GM21576 (cell line): Measurements from ENCODE around the gene FAM161B.
"Not testable (repeated sequence)": the region's sequence is repeated elsewhere in the genome, so short reads cannot be mapped to it uniquely, and the experiment has no call there.

Experiments
- ATAC-seq: cut with Tn5 transposase; IDR thresholded peaks from one replicate; pipeline ENCODE4 v1.9.1; 2021; ENCODE audit warnings: mild to moderate bottlenecking, moderate library complexity; ENCODE audit not compliant: unreplicated experiment

The FAM161B gene

DNA sequence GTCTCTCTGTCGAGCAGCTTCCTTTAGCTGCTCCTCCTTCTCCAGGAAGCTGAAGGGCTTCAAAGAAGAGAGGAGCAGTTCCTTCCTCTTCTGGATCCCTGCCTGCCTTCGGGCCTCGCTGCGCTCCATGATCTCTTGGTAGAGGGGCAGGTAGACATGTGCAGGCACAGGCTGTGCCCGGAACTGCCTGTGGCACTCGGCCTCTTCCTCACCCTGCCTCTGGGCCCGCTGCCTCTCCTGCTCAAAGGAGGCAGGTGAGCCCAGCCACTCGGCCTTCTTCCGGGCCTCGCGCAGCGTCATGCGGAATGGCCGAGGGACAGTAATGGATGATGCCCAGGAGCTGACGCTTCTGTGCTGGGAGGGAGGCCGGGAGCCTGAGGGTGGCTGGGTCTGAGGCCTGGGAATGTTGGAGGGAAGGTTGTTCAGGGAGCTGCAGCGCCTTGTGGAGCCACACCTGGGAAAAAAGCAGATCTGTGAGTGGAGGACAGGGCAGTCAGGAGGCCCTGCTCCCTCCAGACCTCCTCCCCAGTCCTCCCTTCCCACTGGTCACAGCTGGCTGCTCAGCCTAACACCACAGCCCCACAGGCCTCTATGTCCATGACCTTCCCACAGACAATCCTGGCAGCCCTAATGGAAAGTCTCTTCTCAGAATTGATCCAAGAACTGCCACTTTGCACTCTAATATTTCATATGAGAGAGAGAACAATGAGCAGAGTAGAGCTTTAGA is 5.3 kb downstream of the FAM161B start:
- ATAC-seq: no peak

DNA sequence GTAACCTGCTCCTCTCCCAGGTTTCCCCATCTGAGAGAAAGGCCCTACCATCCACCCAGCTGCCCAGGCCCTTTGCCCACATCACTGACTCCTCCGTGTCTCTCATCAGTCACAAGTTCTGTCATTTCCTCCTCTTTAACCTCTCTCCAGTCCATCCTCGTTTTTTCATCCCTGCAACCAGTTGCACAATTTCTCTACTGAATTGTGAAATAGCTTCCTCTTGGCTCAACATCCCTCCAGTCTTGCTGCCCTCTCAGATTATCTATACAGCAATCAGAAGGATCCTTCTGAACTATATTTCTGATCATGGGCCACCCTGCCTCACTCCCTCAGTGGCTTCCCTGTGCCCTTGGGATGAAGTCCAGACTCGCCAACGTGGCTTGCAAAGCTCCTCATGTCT is 6.8 kb downstream of the FAM161B start:
- no peak for ATAC-seq

DNA sequence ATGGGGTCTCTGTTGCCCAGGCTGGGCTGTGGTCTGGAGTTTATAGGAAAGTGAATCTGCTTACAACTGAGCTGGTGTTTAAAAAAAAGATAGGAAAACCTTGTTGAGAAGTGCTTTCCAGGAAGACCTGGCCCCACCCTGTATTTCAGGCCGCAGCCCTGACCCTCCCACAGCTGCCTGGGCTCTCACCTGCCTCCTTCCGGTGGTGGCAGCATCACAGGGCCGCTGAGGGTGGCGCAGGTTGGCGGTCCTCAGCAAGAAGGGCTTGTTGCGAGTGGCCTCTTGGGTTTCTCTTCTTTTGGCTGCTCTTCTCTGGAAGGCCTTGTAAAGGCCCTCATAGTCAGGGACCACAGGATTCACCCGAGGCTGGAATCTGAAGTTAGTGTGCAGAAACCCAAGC is 7.7 kb downstream of the FAM161B start:
- ATAC-seq: no peak

DNA sequence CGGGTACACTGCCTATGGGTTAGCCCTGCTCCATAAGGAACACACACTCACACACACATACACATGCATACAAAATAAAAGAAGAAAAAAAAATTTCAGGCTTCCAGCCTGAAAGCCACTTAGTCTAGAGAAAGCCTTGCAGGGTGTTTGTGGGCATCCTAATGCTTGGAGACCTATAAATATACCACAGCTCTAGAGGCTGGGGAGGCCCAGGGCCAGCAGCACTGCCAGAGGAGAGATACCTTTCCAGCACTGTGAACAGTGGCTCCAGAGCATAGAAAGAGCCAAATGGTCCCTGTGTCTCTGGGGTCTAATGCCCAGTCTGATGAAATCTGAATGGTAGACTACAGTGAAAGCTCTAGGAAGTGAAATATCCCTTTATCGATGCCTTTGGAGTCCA is 12.9 kb downstream of the FAM161B start:
- no peak for ATAC-seq

DNA sequence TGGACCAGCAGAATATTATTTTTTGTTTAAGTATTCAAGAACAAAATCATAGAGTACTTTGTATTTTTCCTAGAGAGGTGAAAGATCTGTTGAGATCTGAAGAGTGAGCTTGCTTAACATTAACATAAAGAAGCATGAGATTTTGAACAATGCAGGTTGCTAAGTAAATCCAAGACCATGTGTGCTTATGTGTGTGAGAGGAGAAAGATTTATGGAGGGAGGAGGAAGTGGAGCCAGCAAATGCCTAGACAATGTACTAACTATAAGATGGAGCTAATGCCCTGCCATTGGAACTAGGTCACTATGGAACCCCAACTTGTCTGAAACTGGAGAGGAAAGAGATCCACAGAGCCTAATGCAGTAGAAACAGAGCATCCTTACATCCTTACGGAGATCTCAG is 13.3 kb downstream of the FAM161B start:
- ATAC-seq: no peak

DNA sequence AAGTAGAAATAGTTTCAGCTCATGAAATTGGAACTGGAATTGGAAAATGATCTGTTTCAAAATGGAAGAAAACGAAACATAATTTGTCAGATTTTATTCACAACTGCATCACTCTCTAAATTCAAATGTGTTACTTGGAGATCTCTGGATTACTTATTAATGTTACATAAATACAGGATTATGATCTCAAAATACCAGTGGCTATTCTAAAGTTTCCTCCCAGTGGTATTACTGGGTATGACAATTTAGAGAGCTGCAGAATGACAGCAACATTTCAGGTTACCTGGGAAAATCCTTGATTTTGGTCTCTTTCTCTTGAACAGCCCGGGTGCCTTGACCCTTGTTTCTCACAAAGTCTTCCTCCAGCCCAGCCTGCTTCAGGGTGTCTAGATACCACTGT is 14.2 kb downstream of the FAM161B start:
- no peak for ATAC-seq

DNA sequence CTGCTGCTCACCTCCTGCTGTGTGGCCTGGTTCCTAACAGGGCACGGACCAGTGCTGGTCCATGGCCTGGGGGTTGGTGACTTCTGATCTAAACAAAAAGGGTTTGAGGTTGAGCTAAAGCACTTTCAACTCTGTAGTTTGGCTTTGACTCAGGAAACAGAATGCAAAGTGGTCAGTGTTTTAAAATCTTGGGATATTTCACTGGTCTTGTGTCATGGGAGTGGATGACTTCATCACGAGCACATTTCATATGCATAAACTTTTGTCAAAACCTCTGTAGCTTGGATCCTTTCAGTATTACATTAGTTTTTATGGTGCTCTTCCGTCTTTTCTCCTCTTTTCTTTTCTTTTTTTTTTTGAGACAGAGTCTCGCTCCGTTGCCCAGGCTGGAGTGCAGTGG is 25.6 kb downstream of the FAM161B start:
- no peak for ATAC-seq

DNA sequence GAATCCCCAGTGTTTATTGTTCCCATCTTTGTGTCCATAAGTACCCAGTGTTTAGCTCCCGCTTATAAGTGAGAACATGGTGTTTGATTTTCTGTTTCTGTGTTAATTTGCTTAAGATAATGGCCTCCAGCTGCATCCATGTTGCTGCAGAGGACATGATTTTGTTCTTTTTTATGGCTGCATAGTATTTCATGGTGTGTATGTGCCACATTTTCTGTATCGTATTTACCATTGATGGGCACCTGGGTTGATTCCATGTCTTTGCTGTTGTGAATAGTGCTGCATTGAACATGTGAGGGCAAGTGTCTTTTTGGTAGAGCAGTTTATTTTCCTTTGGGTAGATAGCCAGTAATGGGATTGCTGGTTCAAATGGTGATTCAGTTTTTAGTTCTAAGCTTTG is 30.4 kb downstream of the FAM161B start:
- ATAC-seq: not testable (repeated sequence)

DNA sequence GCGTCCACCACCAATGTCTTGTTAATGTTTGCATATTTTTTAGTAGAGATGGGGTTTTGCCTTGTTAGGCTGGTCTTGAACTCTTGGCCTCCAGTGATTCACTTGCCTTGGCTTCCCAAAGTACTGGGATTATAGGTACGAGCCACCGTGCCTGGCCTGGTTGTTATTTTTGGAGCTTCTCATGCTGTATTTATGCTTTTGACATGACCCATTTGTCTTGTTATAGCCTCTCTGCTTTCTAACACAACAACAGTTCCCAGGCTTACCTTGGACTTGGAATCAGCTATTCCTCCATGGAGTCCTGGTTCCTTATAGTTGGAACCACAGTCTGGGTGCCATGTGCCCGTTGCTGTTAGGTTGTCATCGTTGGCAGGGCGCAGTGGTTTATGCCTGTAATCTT is 33.6 kb downstream of the FAM161B start:
- no peak for ATAC-seq

DNA sequence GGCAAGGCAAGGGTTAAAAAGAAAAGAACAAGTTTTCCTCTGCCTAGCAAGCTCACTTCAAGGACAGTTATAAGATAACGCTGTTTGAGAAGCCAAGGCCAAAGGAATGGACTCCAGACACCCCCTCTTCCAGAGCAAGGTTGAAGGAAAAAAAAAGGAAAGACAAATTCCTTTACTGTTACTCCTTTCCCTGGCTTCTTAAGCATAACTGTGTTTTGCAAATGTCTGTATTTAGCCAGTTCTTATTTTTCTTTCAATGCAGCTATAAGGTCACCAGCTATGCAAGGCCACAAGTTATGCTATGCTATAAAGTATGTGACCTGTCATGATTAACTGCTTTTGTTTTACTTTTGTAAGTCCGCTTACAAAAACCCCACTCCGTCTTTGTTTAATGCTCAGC is 36.6 kb downstream of the FAM161B start:
- no peak for ATAC-seq

DNA sequence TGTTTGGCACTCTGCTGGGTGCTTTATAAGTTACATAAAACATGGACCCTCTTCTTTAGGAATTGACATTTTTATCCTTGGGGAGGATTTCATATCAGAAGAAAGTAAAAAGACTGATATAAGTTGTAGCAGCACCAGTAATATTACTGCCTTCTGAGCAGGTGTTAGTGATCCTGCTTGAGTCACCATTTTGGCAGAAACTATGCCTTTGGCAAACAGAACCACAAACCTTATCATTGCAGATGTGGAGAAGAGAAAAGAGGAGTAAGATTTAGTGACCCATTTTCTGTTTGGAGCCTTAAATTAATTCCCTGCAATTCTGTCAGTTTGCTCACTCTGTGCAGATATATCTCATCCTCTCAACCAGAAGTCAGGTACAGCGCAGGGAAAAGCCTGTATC is 40.2 kb downstream of the FAM161B start:
- ATAC-seq: no peak

DNA sequence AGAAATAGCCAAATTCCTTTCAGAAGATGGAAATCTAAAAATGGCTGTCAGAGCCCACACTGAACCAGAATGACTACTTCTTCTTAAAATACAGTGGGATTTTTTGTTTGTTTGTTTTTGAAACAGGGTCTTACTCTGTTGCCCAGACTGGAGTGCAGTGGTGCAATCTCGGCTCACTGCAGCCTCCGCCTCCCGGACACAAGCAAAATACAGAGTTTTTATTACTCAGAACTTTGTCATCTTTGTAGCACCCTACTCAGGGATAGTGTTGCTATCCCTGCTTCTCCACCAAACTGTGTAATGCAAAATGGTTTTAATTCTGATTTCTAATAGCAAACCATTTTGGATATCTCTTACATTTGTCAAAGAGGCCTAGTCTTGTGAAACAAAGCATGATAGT is 46.9 kb downstream of the FAM161B start:
- no peak for ATAC-seq

DNA sequence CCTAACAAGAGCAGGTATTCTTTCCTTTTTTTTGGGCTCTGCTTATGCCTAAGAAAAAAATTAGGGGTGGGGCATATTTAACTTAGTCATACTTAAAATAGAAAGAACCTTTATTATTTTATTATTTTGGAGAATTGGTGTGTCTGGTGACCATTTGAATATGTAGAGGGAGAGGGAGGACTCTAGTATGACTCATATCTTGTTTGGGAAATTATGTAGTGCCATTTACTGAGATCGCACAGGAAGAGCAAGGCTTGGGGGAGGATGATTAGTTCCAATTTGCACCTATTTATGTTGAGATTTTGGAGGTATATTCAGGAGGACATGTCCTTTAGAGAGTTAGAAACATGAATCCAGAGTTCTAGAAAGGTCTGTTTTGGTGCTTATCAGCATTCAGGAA is 53.4 kb downstream of the FAM161B start:
- no peak for ATAC-seq

DNA sequence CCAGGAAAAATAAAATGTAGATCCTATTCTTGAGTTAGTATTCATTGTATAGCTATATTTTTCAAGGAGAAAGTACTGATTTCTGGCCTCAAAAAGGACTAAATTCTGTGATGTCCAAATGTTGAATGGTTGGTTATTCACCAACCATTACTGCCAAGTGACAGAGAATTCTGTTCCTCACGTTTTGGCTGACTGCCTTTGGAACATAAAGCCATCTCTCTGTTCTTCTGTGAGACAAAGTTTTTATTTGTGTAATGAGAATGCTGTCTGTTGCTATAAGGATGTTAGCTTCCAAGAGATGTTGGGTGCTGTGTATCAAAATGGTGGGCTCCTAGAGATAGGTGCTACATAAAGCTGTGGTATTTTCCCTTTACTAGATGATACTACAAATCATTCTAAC is 54.0 kb downstream of the FAM161B start:
- ATAC-seq: no peak

DNA sequence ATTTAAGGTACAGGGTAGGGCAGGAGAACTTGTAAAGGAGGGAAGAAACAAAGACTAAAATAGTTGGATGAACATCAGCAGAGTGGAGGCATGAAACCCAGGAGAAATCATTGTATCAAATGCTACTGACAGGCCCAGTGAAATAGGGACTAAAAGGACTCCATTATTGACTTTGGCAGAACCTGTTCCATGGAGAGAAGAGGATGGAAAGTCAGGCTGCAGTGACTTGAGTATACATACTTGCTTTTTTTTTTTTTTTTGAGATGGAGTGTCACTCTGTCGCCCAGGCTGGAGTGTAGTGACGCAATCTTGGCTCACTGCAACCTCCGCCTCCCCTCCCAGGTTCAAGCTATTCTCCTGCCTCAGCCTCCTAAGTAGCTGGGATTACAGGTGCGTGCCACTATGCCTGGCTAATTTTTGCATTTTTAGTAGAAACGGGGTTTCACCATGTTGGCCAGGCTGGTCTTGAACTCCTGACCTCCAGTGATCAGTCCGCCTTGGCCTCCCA is 55.7 kb downstream of the FAM161B start:
- not testable (repeated sequence) for ATAC-seq

DNA sequence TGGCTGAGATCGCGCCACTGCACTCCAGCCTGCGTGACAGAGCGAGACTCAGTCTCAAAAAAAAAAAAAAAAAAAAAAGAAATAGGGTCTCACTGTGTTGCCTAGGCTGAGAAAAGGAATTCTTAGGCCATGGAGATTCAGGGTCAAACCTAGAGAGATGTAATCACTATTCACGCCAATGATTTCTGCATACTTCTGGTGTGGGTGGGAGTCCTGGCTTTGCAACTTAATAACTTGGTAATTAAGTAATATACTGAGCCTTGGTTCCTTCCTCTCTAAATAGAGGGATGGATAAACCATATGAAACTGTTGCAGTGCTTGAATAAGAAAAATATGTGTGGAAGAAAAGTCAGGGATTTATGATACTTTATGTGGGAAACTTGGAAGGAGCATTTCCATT is 60.5 kb downstream of the FAM161B start:
- ATAC-seq: no peak

DNA sequence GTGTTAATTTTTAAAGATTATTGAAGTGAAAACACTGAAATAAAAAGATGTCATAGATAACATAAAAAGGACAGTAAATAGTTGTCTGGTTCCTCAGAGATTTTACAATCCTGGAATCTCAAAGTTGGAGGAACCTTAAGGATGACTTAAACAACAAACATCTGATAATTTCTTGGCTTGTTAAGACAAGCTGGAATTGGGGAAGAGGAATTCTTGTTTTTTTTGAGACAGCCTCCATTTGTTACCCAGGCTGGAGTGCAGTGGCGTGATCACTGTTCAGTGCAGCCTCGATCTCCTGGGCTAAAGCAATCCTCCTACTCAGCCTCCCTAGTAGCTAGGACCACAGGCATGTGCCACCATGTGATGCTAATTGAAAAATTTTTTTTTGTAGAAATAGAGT is 60.9 kb downstream of the FAM161B start:
- no peak for ATAC-seq

DNA sequence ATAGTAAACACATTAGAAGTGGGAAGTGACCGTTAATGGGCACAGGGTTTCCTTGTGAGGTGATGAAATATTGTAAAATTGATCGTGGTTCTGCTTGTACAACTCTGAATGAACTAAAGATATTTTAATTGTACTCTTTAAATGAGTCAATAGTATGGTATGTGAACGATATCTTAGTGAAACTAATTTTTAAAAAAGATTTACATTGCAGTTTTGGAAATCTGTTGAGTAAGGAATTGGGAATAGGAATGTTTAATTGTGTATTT is 61.5 kb downstream of the FAM161B start:
- no peak for ATAC-seq

DNA sequence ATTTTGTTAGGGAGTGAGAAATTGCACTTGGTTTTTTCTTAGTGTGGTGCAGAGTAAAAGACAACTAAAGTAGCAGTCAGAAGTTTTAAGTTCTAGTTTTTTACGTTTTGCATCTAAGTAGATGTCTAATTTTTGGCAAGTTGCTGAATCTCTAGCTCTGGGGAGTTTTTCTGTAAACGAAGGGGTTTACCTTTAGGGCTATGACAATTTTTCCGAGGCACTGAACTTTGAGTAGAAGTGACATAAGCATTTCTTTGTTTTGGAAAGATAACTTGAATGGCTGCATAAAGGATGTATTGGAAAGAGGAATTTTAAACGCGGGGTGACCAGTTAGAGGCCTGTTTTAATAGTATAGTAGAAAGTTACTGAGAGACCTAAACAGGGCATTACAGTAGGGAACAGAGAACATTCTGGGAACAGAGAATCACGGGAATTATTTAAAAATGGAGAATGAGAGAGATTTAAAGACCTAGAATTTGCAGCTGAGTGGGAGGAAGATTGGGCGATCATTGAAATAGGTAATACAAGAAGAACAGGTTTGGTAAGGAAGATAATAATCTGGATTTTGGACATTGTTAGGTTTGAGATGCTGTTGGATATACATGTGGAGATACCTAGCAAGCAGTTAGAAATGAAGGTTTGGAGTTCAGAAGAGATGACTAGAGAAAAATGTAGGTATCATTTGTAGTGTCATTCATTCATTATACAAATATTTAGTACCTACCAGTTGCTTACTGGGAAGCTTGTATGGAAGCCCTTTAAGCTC is 62.0 kb downstream of the FAM161B start:
- ATAC-seq: no peak

DNA sequence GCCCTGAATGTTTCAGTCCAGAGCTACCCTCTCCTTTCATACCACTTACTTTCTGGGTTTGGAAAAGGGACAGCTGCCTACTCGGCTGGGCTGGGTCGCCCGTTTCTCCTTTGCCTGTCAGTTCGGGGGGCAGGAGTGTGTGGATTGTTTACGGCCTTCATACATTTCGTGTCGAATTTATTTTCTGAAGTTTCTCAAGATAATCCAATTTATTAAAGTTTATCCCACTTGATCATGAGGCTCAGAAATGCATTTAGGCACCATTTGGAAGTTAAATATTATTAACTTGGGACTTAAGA is 62.6 kb downstream of the FAM161B start:
- ATAC-seq: no peak

DNA sequence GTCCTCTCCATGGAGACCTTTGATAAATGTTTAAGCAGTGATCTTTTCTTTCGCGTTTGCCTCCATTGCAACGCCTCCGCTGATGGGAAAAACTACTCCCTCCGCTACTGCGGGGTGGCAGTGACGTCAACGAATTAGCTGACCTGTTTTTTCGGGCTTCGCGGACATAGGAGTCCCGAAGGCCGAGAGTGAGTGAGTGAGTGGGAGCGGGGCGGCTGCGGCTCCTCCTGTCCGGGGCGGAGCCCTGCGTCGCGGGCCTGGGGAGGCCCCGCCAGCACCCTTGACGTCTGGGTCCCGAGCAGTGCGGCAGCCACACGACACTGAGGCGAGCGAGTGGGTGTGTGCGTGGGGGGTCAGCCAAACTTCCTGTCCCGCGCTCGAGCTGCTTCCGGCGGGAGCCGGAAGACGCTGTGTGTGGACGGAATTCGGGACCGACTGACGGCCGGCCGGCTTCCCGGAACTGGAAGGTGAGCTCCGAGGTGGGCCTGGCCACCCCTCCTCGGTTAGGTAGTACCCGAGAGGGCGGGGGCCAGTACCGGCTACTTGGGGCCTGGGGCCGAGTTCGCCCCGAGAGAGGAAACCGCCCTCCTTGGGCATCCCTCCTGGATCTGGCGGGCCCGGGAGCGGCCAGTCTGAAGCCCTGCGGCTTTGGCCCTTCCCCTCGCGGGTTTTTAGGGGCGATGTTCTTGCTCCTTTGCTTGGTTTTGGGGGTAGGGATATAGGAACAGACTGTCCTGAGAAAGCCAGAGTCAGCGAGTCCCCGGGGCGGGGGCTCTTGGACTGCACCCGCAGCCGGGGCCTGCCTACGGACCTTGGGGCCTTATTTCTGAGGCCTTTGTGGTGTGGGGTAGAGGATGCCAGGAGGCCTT is 63.2 kb downstream of the FAM161B start, which contains the start of gene ZNF410:
Gene ZNF410, plus strand, starts transcription at position 411 of the 869 bp plus-strand sequence. CDS start 5,317 bp downstream, outside the sequence.
- ATAC-seq: peak; percentile 95
